ENCODE measurements around the gene FBN2. TPM values are rescaled to one million over a fixed set of nuclear protein-coding genes. Genes with fewer than 3 reads are reported as not detected.
"Not testable (repeated sequence)": the region's sequence is repeated elsewhere in the genome, so short reads cannot be mapped to it uniquely, and the experiment has no call there.

The FBN2 gene
- total RNA-seq, 2 experiments from 2014 or later, result not detected

DNA sequence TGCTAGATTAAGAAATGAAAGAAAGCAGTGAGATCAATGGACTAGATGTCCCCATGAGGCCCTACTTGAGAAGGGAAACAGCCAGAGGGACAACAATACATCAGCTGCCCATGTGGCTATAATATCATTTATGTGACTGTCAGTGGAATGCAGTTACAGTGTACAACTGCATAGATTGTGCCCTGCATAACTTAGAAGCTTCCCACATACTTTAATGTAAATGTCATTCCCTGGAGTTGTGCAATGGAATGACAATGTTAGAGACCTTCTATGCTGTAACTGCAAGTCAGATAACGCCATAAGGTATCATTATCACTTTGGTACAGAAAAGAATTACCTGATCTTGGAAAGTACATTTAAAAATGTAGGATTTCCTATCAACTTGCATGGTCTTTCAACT is 67.4 kb downstream of the FBN2 start:
- Mint-ChIP-seq H3K4me3 (no peak overlapping the region), H3K9me3 (ENCODE audit: insufficient read depth) (no peaks in the 10 kb centered on the region), H3K36me3 (ENCODE audit: low read depth) (no peaks in the 10 kb centered on the region), H3K27ac (no peak overlapping the region), H3K27me3 (ENCODE audit: low read depth) (no peaks in the 10 kb centered on the region), H3K4me1 (ENCODE audit: low read depth) (no peaks in the 10 kb centered on the region)
- POLR2A ChIA-PET, result no interaction called here
- ATAC-seq (no peak), DNase-seq (no peak)
- CTCF ChIA-PET, result no interaction called here

DNA sequence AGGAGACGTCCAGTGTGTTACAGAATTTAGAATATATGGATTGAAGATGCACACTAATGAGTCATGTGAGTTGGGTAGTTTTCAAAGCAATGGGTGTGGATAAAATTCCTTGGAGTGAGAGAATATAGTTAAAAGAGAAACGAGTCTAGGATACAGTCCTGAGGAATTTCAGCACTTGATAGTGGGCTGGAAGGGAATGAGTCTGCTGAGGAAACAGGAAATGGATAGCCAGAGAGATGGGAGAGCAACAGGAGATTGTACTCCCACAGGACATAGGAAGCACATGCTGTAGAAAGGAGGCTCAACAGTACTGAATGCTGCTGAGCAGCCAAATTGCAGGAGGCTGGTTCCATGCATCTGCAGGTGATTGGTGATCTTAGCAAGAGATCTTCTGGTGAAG is 68.1 kb downstream of the FBN2 start:
- DNase-seq (no peak), ATAC-seq (no peak)
- Mint-ChIP-seq H3K4me1 (ENCODE audit: low read depth) (no peaks in the 10 kb centered on the region), H3K27me3 (ENCODE audit: low read depth) (no peaks in the 10 kb centered on the region), H3K4me3 (no peak overlapping the region), H3K27ac (no peak overlapping the region), H3K36me3 (ENCODE audit: low read depth) (no peaks in the 10 kb centered on the region), H3K9me3 (ENCODE audit: insufficient read depth) (no peaks in the 10 kb centered on the region)
- ChIA-PET CTCF (no interaction called here), POLR2A (no interaction called here)

DNA sequence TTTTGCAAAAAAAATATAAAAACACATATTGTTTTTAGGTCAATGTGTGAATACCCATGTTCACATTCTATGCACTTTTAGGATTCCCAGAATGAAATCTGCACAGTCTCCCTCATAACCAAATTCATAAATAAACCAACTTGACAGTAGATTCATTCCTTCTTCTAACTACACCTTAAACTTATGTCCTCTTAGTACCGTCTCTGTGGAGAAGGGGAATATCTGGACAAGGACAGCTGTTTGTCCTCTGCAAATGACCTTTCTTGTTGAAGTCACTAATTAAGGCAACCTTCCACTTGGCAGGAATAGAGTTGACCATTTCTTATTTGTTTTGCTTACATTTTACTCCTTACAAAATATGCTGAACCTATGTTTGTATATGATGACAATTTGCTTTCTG is 71.1 kb downstream of the FBN2 start:
- Mint-ChIP-seq H3K9me3 (ENCODE audit: insufficient read depth) (no peaks in the 10 kb centered on the region), H3K27ac (no peak overlapping the region), H3K4me3 (no peak overlapping the region), H3K4me1 (ENCODE audit: low read depth) (no peaks in the 10 kb centered on the region), H3K36me3 (ENCODE audit: low read depth) (no peaks in the 10 kb centered on the region), H3K27me3 (ENCODE audit: low read depth) (no peaks in the 10 kb centered on the region)
- CTCF ChIA-PET, result no interaction called here
- DNase-seq, result no peak
- ATAC-seq, result no peak
- POLR2A ChIA-PET, result no interaction called here

DNA sequence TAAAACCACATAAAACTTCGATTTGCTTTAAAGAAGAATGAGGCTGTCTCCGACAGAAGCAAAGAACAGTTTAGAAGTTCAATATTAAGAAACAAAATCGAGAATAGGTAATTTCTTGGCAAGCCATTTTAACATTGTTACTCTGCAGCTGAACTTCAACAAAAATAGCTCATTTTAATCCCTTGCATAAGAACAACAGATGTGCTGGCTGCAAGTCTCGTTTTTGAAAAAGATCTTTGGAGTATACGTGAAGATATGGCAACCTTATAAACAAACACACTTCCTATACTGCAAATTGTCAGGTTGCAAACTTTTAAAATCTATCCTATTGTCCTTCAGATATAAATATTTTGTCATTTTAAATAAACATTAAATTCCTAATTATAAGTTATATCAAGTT is 71.5 kb downstream of the FBN2 start:
- CTCF ChIA-PET, result no interaction called here
- Mint-ChIP-seq H3K4me1 (ENCODE audit: low read depth) (no peaks in the 10 kb centered on the region), H3K27ac (no peak overlapping the region), H3K9me3 (ENCODE audit: insufficient read depth) (no peaks in the 10 kb centered on the region), H3K27me3 (ENCODE audit: low read depth) (no peaks in the 10 kb centered on the region), H3K36me3 (ENCODE audit: low read depth) (no peaks in the 10 kb centered on the region), H3K4me3 (no peak overlapping the region)
- ATAC-seq (no peak), DNase-seq (no peak)
- POLR2A ChIA-PET, result no interaction called here

DNA sequence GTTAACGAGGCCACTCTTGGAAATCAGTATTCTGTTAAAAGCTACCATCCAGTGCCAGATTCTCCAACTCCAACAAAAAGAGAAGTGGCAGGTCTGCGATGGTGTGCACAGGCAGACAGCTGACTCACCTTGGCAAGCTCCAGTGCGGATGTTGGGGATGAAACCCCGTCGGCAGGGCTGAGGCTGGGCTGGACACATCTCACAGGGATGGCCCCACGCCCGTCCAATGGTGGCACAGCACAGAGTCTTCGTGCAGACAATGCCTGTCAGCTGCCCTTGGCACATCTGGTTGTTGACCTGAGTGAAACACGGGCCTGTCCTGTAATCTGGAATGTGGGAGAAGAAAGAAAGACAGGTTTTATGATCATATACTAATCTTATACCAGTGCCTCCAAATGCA is 73.4 kb downstream of the FBN2 start:
- no peaks in the 10 kb centered on the region for H3K4me1 Mint-ChIP-seq (ENCODE audit: low read depth)
- no peak overlapping the region for H3K4me3 Mint-ChIP-seq
- no peak for DNase-seq
- H3K9me3 Mint-ChIP-seq (ENCODE audit: insufficient read depth), result no peaks in the 10 kb centered on the region
- no peaks in the 10 kb centered on the region for H3K36me3 Mint-ChIP-seq (ENCODE audit: low read depth)
- ChIA-PET CTCF (no interaction called here), POLR2A (no interaction called here)
- ATAC-seq, result no peak
- no peaks in the 10 kb centered on the region for H3K27me3 Mint-ChIP-seq (ENCODE audit: low read depth)
- no peak overlapping the region for H3K27ac Mint-ChIP-seq

DNA sequence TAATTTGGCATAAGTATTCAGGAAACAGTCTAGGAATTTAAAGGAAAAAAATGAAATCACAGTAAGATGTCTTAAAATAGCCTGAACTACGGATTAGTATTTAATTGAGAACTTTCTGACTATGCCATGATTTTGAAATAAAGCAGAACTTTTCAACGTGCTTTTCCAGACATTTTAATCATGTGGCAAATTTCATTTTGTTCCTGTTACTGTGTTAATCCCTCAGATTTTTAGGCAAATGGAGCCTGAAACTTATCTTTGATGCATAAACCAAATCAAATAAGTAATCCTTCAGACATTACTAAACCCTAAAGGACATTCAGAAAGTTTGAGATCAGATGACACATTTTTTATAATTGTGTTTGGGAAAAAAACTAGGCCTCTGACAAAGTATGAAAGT is 75.7 kb downstream of the FBN2 start:
- ChIA-PET CTCF (no interaction called here), POLR2A (no interaction called here)
- Mint-ChIP-seq H3K9me3 (ENCODE audit: insufficient read depth) (no peaks in the 10 kb centered on the region), H3K27me3 (ENCODE audit: low read depth) (no peaks in the 10 kb centered on the region), H3K27ac (no peak overlapping the region), H3K4me3 (no peak overlapping the region), H3K36me3 (ENCODE audit: low read depth) (no peaks in the 10 kb centered on the region), H3K4me1 (ENCODE audit: low read depth) (no peaks in the 10 kb centered on the region)
- ATAC-seq (no peak), DNase-seq (no peak)

DNA sequence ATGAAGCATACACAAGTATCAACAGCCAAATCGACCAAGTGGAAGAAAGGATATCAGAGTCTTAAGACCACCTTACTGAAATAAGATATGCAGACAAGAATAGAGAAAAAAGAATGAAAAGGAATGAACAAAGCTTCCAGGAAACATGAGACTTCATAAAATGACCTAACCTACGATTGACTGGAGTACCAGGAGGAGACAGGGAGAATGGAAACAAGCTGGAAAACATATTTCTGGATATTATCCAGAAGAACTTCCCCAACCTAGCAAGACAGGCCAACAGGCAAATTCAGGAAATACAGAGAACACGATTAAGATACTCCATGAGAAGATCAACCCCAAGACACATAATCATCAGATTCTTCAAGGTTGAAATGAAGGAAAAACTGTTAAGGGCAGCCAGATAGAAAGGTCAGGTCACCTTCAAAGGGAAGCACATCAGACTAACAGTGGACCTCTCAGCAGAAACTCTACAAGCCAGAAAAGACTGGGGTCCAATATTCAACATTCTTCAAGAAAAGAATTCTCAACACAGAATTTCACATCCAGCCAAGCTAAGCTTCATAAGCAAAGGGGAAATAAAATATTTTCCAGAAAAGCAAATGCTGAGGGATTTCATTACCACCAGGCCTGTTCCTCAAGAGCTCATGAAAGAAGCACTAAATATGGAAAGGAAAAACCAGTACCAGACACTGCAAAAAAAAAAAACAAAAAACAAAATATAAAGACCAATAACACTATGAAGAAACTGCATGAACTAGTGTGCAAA is 80.7 kb downstream of the FBN2 start:
- H3K36me3 Mint-ChIP-seq (ENCODE audit: low read depth); ATAC-seq; H3K9me3 Mint-ChIP-seq (ENCODE audit: insufficient read depth); H3K27me3 Mint-ChIP-seq (ENCODE audit: low read depth); H3K4me3 Mint-ChIP-seq; CTCF ChIA-PET; DNase-seq; POLR2A ChIA-PET; H3K27ac Mint-ChIP-seq; H3K4me1 Mint-ChIP-seq (ENCODE audit: low read depth): not testable (repeated sequence)

DNA sequence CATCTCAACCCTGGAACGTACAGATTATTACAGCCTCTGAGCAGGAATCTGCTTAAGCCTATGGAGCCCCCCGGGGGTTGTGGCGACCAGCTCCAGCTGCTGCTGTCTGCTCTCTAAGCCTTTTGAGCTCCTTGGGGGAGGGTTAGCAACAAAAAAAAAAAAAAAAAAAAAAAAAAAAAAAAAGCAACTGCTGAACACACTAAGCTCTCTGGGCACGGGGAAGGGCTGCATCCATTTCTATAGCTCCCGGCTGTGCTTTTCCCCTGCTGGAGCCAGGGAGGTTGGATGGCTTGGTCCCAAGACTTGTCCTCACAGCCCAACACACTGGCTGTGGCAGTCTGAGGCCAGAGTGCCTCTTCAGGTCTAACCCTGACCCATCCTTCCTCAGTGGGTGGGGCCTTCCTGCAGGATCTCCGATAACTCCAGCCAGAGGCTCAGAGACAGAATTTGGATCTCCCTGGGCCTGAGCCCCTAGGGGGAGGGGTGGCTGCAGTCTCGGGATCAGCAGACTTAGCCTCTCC is 82.1 kb downstream of the FBN2 start:
- Mint-ChIP-seq H3K4me3 (no peak overlapping the region), H3K4me1 (ENCODE audit: low read depth) (no peaks in the 10 kb centered on the region), H3K27ac (no peak overlapping the region), H3K36me3 (ENCODE audit: low read depth) (no peaks in the 10 kb centered on the region), H3K27me3 (ENCODE audit: low read depth) (no peaks in the 10 kb centered on the region), H3K9me3 (ENCODE audit: insufficient read depth) (peaks cover 6% of the 10 kb centered on the region)
- POLR2A ChIA-PET, result no interaction called here
- DNase-seq, result no peak
- ATAC-seq, result no peak
- CTCF ChIA-PET, result no interaction called here

DNA sequence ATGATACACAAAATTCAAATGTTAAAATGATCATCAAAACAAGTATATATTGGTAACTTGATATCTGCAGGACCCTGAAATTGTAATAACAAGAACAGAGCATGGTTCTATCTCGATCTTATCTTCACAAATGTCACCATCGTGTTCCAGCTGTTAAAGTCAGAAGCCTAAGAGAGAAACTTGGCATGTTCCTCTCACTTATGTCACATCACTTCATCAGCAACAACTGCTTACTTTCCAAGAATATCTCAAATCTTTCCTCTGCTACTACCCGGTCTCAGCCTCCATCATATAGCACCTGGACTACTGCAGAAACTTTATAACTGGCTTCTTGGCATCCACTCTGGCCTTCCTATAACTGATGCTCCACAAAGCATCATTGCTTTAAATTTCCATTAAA is 84.9 kb downstream of the FBN2 start:
- no peak for ATAC-seq
- H3K9me3 Mint-ChIP-seq (ENCODE audit: insufficient read depth), result peaks cover 7% of the 10 kb centered on the region
- ChIA-PET POLR2A (no interaction called here), CTCF (no interaction called here)
- no peak for DNase-seq
- H3K36me3 Mint-ChIP-seq (ENCODE audit: low read depth), result no peaks in the 10 kb centered on the region
- H3K4me1 Mint-ChIP-seq (ENCODE audit: low read depth), result no peaks in the 10 kb centered on the region
- H3K27ac Mint-ChIP-seq, result no peak overlapping the region
- H3K27me3 Mint-ChIP-seq (ENCODE audit: low read depth), result no peaks in the 10 kb centered on the region
- no peak overlapping the region for H3K4me3 Mint-ChIP-seq

DNA sequence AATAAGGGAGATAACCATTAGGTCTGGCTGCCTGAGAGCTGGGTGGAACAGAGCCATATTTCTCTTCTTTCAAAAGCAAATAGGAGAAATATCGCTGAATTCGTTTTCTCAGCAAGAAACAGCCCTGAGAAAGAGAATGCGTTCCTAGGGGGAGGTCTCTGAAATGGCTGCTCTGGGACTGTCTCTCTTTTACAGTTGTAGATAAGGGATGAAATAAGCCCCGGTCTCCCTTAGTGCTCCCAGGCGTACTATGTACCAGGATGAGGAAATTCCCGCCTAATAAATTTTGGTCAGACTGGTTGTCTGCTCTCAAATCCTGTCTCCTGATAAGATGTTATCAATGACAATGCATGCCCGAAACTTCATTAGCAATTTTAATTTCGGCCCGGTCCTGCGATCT is 90.8 kb downstream of the FBN2 start:
- ATAC-seq; H3K4me1 Mint-ChIP-seq (ENCODE audit: low read depth); H3K4me3 Mint-ChIP-seq; CTCF ChIA-PET; DNase-seq; H3K36me3 Mint-ChIP-seq (ENCODE audit: low read depth); POLR2A ChIA-PET; H3K27ac Mint-ChIP-seq; H3K27me3 Mint-ChIP-seq (ENCODE audit: low read depth): not testable (repeated sequence)
- H3K9me3 Mint-ChIP-seq (ENCODE audit: insufficient read depth), result peaks cover 13% of the 10 kb centered on the region

DNA sequence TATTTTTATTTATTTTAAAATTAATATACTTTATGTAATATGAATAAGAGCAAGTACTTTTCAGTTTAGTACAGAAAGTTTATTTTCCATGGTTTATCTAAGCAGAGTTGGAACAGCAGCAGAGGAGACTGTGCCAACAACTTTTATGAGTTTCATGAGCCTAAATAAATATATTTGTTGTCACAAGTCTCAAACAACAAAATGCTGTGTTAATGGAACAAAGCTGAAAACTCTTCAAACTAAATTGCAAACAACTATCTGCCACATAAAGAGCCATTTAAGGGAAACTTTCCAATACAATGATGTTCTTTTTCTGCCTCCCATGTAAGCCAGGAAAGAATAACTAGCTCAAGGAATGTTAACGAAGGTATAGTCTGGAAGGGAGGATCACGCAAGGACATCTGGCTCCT is 96.1 kb downstream of the FBN2 start:
- Mint-ChIP-seq H3K9me3 (ENCODE audit: insufficient read depth) (no peaks in the 10 kb centered on the region), H3K4me1 (ENCODE audit: low read depth) (no peaks in the 10 kb centered on the region), H3K36me3 (ENCODE audit: low read depth) (no peaks in the 10 kb centered on the region), H3K27ac (no peak overlapping the region), H3K4me3 (no peak overlapping the region), H3K27me3 (ENCODE audit: low read depth) (no peaks in the 10 kb centered on the region)
- ChIA-PET POLR2A (no interaction called here), CTCF (no interaction called here)
- no peak for ATAC-seq
- DNase-seq, result no peak

DNA sequence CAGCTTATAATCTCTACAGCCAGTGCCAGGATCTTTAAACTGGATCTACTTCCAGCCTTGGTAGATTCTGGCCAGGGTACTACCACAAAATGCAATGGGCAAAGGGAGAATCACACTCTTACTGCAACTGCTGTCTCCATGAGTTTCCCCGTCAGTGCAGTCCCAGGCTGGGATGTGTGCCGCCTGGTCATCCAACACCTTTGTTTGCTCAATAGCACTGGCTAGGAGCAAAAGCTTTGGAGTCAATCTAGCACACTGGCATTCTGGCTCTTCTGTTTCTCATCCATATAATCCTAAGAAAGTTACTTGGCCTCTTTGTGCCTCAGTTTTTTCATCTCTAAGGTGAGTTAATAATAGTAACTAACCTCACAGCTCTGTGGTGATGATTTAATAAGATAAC is 96.9 kb downstream of the FBN2 start:
- Mint-ChIP-seq H3K4me1 (ENCODE audit: low read depth) (no peaks in the 10 kb centered on the region), H3K27me3 (ENCODE audit: low read depth) (no peaks in the 10 kb centered on the region), H3K36me3 (ENCODE audit: low read depth) (no peaks in the 10 kb centered on the region), H3K9me3 (ENCODE audit: insufficient read depth) (no peaks in the 10 kb centered on the region), H3K4me3 (no peak overlapping the region), H3K27ac (no peak overlapping the region)
- ChIA-PET CTCF (no interaction called here), POLR2A (no interaction called here)
- DNase-seq, result no peak
- ATAC-seq, result no peak

DNA sequence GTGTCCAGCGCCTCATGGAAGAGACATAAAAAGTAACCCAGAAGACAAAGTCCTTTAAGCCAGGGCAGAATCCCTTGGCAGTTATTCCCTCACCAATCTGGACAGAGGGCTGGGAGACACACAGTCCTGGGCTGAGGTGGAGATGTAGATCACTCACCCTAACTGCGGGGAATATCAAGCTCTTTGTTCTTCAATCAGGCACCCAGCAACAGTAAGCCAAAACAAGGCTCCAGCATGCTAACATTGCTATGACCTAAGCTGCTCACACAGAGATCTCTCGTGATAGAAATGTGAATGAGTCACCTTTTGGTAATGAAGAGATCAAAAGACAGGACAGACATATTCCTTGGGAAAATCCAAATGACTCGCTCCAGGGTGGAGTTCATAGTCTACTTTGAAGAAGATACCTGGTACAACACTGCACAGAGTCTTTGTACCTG is 101.3 kb downstream of the FBN2 start:
- H3K4me1 Mint-ChIP-seq (ENCODE audit: low read depth), result no peaks in the 10 kb centered on the region
- ChIA-PET CTCF (no interaction called here), POLR2A (no interaction called here)
- H3K27ac Mint-ChIP-seq, result no peak overlapping the region
- no peaks in the 10 kb centered on the region for H3K9me3 Mint-ChIP-seq (ENCODE audit: insufficient read depth)
- no peak for DNase-seq
- no peak for ATAC-seq
- H3K36me3 Mint-ChIP-seq (ENCODE audit: low read depth), result no peaks in the 10 kb centered on the region
- no peaks in the 10 kb centered on the region for H3K27me3 Mint-ChIP-seq (ENCODE audit: low read depth)
- H3K4me3 Mint-ChIP-seq, result no peak overlapping the region
